ENCODE measurements around the gene YWHAB.

The YWHAB gene

DNA sequence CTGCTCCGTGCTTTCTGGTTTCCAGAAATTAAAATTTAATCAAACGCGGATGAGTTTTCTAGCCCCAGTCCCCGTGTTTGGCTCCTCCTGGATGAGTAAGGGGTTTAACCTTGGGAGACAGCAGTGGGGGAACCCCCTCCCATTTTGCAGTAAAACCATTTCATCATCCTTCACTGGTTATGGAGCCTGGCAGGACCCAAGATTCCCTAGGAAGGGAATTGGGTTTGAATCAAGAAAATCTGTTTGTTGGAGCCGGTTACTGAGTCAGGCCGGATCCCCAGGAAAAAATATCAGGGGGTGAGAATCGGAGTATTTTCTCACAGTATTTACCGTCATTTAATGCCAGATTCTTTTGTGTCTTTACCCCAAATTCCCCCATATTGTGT, 754 bp downstream of the YWHAB start:
- Histone ChIP-seq H2AFZ (ENCODE audit: low read depth, low read length, severe bottlenecking) (peak overlapping the region; percentile 32), H3K9ac (ENCODE audit: low read length) (peak overlapping the region; percentile 95), H4K20me1 (ENCODE audit: low read depth, low read length) (peaks cover 47% of the 10 kb centered on the region), H3F3A (ENCODE audit: insufficient read depth) (0 out of 2 replicates have a peak, but pooled peaks cover 4% of the 10 kb centered on the region), H3K4me3 (ENCODE audit: insufficient read depth, low read length, poor library complexity, severe bottlenecking) (peak overlapping the region; percentile 99), H3K36me3 (ENCODE audit: low read length) (peaks cover 12% of the 10 kb centered on the region), H3K27me3 (ENCODE audit: low read length) (no peaks in the 10 kb centered on the region), H3K79me2 (ENCODE audit: insufficient read depth, low read length) (peaks cover 57% of the 10 kb centered on the region), H3K4me2 (ENCODE audit: low read depth, low read length, poor library complexity, severe bottlenecking) (peak overlapping the region; percentile 94), H3K27ac (ENCODE audit: low read depth, low read length) (peak overlapping the region; percentile 82), H3K9me2 (replicated peaks; ENCODE audit: insufficient read depth, low read length) (no peaks in the 10 kb centered on the region), H3K9me3 (ENCODE audit: insufficient read depth, low read length) (no peaks in the 10 kb centered on the region)
- TF ChIP-seq, protein P1, sequence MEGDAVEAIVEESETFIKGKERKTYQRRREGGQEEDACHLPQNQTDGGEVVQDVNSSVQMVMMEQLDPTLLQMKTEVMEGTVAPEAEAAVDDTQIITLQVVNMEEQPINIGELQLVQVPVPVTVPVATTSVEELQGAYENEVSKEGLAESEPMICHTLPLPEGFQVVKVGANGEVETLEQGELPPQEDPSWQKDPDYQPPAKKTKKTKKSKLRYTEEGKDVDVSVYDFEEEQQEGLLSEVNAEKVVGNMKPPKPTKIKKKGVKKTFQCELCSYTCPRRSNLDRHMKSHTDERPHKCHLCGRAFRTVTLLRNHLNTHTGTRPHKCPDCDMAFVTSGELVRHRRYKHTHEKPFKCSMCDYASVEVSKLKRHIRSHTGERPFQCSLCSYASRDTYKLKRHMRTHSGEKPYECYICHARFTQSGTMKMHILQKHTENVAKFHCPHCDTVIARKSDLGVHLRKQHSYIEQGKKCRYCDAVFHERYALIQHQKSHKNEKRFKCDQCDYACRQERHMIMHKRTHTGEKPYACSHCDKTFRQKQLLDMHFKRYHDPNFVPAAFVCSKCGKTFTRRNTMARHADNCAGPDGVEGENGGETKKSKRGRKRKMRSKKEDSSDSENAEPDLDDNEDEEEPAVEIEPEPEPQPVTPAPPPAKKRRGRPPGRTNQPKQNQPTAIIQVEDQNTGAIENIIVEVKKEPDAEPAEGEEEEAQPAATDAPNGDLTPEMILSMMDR (IDR thresholded peaks at IDR 0.05; ENCODE audit: insufficient read depth, low read length, poor library complexity, severe bottlenecking): no peak
- no peak for TF ChIP-seq EZH2phosphoT487 (conservative IDR thresholded peaks at IDR 0.05; ENCODE audit: low read length)

DNA sequence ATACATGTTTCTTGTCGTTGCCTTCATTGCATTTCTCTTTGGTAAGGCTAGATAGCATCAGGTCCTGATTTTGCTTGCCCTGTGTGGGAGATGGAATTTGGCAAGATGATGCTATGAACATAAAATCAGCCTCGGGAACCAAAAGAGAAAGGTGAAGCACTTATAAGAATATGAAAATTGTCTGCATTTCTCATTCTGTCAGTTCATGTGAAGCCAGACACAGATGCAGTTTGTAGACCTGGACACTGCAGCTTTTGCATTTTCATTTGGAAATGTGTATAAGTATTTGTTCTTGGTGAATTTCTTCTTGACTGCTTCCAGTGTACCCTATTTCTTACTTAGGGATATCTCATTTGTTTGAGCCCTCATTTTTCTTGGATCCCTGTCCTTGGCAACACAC, 1.3 kb downstream of the YWHAB start:
- H4K20me1 ChIP-seq (ENCODE audit: low read depth, low read length): peaks cover 53% of the 10 kb centered on the region
- TF ChIP-seq, protein P1 (IDR thresholded peaks at IDR 0.05; ENCODE audit: insufficient read depth, low read length, poor library complexity, severe bottlenecking): no peak
- TF ChIP-seq EZH2phosphoT487 (conservative IDR thresholded peaks at IDR 0.05; ENCODE audit: low read length): no peak

DNA sequence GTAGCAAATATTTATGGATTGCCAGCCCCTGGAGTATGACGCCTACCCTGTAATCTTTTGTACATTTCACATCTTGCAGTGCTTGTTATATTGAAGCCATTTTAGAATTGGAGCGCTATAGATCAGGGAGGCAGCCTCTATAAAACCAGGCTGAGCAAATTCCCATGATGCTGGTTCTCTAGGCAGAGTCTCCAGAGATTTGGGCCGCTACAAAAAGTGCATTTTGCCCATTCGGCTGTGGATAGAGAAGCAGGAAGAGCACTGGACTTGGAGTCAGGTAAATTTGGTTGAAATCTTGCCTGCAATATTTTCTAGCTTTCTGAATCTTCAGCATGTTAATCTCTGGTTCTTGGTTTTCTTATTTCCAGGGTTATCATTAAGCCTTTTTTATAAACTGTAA, 2.0 kb downstream of the YWHAB start:
- peaks cover 20% of the 10 kb centered on the region for H3K36me3 ChIP-seq (ENCODE audit: low read length)
- TF ChIP-seq EZH2phosphoT487 (conservative IDR thresholded peaks at IDR 0.05; ENCODE audit: low read length): no peak
- TF ChIP-seq, protein P1 (IDR thresholded peaks at IDR 0.05; ENCODE audit: insufficient read depth, low read length, poor library complexity, severe bottlenecking): no peak
- no peak overlapping the region for H2AFZ ChIP-seq (ENCODE audit: low read depth, low read length, severe bottlenecking)
- H3K4me3 ChIP-seq (ENCODE audit: insufficient read depth, low read length, poor library complexity, severe bottlenecking): peak overlapping the region; percentile 99
- peaks cover 59% of the 10 kb centered on the region for H4K20me1 ChIP-seq (ENCODE audit: low read depth, low read length)
- H3K9me3 ChIP-seq (ENCODE audit: insufficient read depth, low read length): no peaks in the 10 kb centered on the region
- no peaks in the 10 kb centered on the region for H3K9me2 ChIP-seq (replicated peaks; ENCODE audit: insufficient read depth, low read length)
- H3F3A ChIP-seq (ENCODE audit: insufficient read depth): peaks cover 5% of the 10 kb centered on the region; the same call in 1 of the 2 replicates
- peak overlapping the region; percentile 95 for H3K9ac ChIP-seq (ENCODE audit: low read length)
- peaks cover 69% of the 10 kb centered on the region for H3K79me2 ChIP-seq (ENCODE audit: insufficient read depth, low read length)
- H3K27ac ChIP-seq (ENCODE audit: low read depth, low read length): peak overlapping the region; percentile 16; the same call in 1 of the 2 replicates
- H3K27me3 ChIP-seq (ENCODE audit: low read length): no peaks in the 10 kb centered on the region
- H3K4me2 ChIP-seq (ENCODE audit: low read depth, low read length, poor library complexity, severe bottlenecking): peak overlapping the region; percentile 94

More for the DNA sequence above, 1.3 kb downstream of the YWHAB start:
- Histone ChIP-seq H3K36me3 (ENCODE audit: low read length) (peaks cover 15% of the 10 kb centered on the region), H3K27me3 (ENCODE audit: low read length) (no peaks in the 10 kb centered on the region), H3K9me3 (ENCODE audit: insufficient read depth, low read length) (no peaks in the 10 kb centered on the region), H3K4me2 (ENCODE audit: low read depth, low read length, poor library complexity, severe bottlenecking) (peak overlapping the region; percentile 94), H3K9ac (ENCODE audit: low read length) (peak overlapping the region; percentile 95), H2AFZ (ENCODE audit: low read depth, low read length, severe bottlenecking) (no peak overlapping the region), H3K4me3 (ENCODE audit: insufficient read depth, low read length, poor library complexity, severe bottlenecking) (peak overlapping the region; percentile 99), H3F3A (ENCODE audit: insufficient read depth) (0 out of 2 replicates have a peak, but pooled peaks cover 4% of the 10 kb centered on the region), H3K79me2 (ENCODE audit: insufficient read depth, low read length) (peaks cover 63% of the 10 kb centered on the region), H3K9me2 (replicated peaks; ENCODE audit: insufficient read depth, low read length) (no peaks in the 10 kb centered on the region), H3K27ac (ENCODE audit: low read depth, low read length) (0 out of 2 replicates have a peak overlapping the region, but pooled peaks have one; percentile 82)

All from SU-DHL-6 (cell line).